Measurements from ENCODE around the gene ING4. TPM values are rescaled to one million over a fixed set of nuclear protein-coding genes. Genes with fewer than 3 reads are reported as not detected.

The ING4 gene
- total and polyA plus RNA-seq, 9 donors, result 45.9 to 59.9 (median 57.4) TPM

- Histone ChIP-seq H3K27ac (ENCODE audit: low read length) (peak within 1 kb of the TSS; percentile 98), H3K36me3 (ENCODE audit: control insufficient read depth, insufficient read depth, low read length) (peaks cover 3% of the 10 kb centered on the region), H3K4me3 (ENCODE audit: low read length) (peak within 1 kb of the TSS; percentile 83), H3K27me3 (ENCODE audit: control insufficient read depth, insufficient read depth, low read length) (no peaks in the 10 kb centered on the region), H3K4me1 (ENCODE audit: control insufficient read depth, insufficient read depth, low read length) (peaks cover 19% of the 10 kb centered on the region), H3K9me3 (replicated peaks; ENCODE audit: control insufficient read depth, low read depth, low read length) (no peaks in the 10 kb centered on the region)
- WGBS (ENCODE audit: insufficient coverage), result 1% methylated on average over 34 of the region's 72 CpGs
- DNase-seq, result peak; percentile 100
Observed at GRCh38 chr12:6688999-6689882, 26.3 kb upstream of the ING4 start, which contains the start of gene ZNF384. TSS of gene ZNF384 (minus strand) at chr12:6689375. CDS start at chr12:6679520, 9,855 bp downstream.

- H3K9me3 ChIP-seq (replicated peaks; ENCODE audit: control insufficient read depth, low read depth, low read length), result no peaks in the 10 kb centered on the region
- WGBS (ENCODE audit: insufficient coverage), result 0% methylated on average over 8 of the region's 13 CpGs
- peak overlapping the region; percentile 83 for H3K4me3 ChIP-seq (ENCODE audit: low read length)
- DNase-seq, result no peak
- peaks cover 4% of the 10 kb centered on the region for H3K36me3 ChIP-seq (ENCODE audit: control insufficient read depth, insufficient read depth, low read length)
- no peaks in the 10 kb centered on the region for H3K27me3 ChIP-seq (ENCODE audit: control insufficient read depth, insufficient read depth, low read length)
- peaks cover 19% of the 10 kb centered on the region for H3K4me1 ChIP-seq (ENCODE audit: control insufficient read depth, insufficient read depth, low read length)
- H3K27ac ChIP-seq (ENCODE audit: low read length), result peak overlapping the region; percentile 98
Observed at GRCh38 chr12:6688543-6688998, 25.7 kb upstream of the ING4 start.

- WGBS (ENCODE audit: insufficient coverage), result no CpG with 5 or more reads among the region's 3 CpGs
- H3K9me3 ChIP-seq (replicated peaks; ENCODE audit: control insufficient read depth, low read depth, low read length), result no peaks in the 10 kb centered on the region
- DNase-seq, result no peak
- H3K27ac ChIP-seq (ENCODE audit: low read length), result no peak overlapping the region
- H3K4me1 ChIP-seq (ENCODE audit: control insufficient read depth, insufficient read depth, low read length), result peaks cover 19% of the 10 kb centered on the region
- peaks cover 20% of the 10 kb centered on the region for H3K36me3 ChIP-seq (ENCODE audit: control insufficient read depth, insufficient read depth, low read length)
- H3K27me3 ChIP-seq (ENCODE audit: control insufficient read depth, insufficient read depth, low read length), result no peaks in the 10 kb centered on the region
- H3K4me3 ChIP-seq (ENCODE audit: low read length), result no peak overlapping the region
Observed at GRCh38 chr12:6685814-6686213, 22.9 kb upstream of the ING4 start.

GRCh38 chr12:6684609-6685008 lies 21.7 kb upstream of the ING4 start:
- peaks cover 12% of the 10 kb centered on the region for H3K4me1 ChIP-seq (ENCODE audit: control insufficient read depth, insufficient read depth, low read length)
- H3K36me3 ChIP-seq (ENCODE audit: control insufficient read depth, insufficient read depth, low read length), result peaks cover 22% of the 10 kb centered on the region
- H3K9me3 ChIP-seq (replicated peaks; ENCODE audit: control insufficient read depth, low read depth, low read length), result no peaks in the 10 kb centered on the region
- H3K27ac ChIP-seq (ENCODE audit: low read length), result no peak overlapping the region
- DNase-seq, result no peak
- no peaks in the 10 kb centered on the region for H3K27me3 ChIP-seq (ENCODE audit: control insufficient read depth, insufficient read depth, low read length)
- no peak overlapping the region for H3K4me3 ChIP-seq (ENCODE audit: low read length)
- WGBS (ENCODE audit: insufficient coverage), result 80% methylated on average over 2 of the region's 6 CpGs

- no peak for DNase-seq
- no peak overlapping the region for H3K27ac ChIP-seq (ENCODE audit: low read length)
- WGBS (ENCODE audit: insufficient coverage), result 98% methylated on average over 4 of the region's 5 CpGs
- H3K4me1 ChIP-seq (ENCODE audit: control insufficient read depth, insufficient read depth, low read length), result no peaks in the 10 kb centered on the region
- H3K27me3 ChIP-seq (ENCODE audit: control insufficient read depth, insufficient read depth, low read length), result no peaks in the 10 kb centered on the region
- H3K36me3 ChIP-seq (ENCODE audit: control insufficient read depth, insufficient read depth, low read length), result peaks cover 77% of the 10 kb centered on the region
- no peaks in the 10 kb centered on the region for H3K9me3 ChIP-seq (replicated peaks; ENCODE audit: control insufficient read depth, low read depth, low read length)
- no peak overlapping the region for H3K4me3 ChIP-seq (ENCODE audit: low read length)
Observed at GRCh38 chr12:6676962-6677361, 14.0 kb upstream of the ING4 start.

DNA sequence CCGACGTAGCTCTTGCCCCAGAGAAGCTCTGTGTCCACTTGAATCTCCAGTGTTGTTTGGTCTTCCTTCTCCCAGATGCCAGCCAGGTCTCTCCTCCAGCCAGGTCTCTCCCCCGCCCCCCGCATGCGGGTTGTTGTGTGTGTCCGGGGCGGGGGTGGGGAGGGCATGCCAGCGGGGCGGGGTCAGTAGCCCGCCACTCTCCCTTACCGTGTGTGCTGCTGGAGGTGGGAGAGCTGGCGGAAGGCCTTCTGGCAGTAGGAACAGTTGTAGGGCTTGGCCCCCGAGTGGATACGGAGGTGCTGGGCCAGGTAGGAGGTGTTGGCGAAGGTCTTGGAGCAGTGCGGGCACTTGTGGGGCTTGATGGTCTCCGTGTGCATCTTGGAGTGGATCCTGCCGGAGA lies 9.2 kb upstream of the ING4 start:
- no peak overlapping the region for H3K4me3 ChIP-seq (ENCODE audit: low read length)

DNA sequence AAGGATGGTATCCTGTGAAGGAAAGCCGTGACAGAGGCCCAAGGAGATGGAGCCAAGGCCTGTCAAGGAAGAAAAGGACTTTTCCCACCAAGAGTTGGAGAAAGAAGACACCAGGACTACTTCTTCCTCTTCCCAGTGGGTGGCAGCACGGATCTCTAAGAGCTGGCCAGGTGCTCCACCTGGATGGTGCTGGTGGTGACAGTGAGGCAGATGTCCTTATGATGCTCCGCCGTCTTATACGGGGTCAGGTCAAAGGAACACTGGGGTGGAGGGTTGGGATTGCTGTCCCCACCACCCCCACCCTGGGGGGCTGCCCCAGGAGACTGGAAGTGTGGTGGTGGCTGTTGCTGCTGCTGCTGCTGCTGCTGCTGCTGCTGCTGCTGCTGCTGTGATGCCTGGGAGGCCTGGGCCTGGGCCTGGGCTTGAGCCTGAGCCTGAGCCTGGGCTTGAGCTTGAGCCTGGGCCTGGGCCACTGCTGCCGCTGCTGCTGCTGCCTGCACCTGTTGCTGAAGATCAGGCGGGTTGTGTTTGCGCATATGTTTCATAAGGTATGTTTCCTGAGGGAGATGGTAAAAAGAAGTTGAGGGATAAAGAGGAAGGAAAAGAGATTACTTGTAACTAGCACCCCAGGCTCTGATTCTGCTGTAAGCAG lies 4.8 kb upstream of the ING4 start:
- H3K27me3 ChIP-seq (ENCODE audit: control insufficient read depth, insufficient read depth, low read length), result no peaks in the 10 kb centered on the region
- H3K4me1 ChIP-seq (ENCODE audit: control insufficient read depth, insufficient read depth, low read length), result no peaks in the 10 kb centered on the region
- H3K36me3 ChIP-seq (ENCODE audit: control insufficient read depth, insufficient read depth, low read length), result peaks cover 59% of the 10 kb centered on the region
- WGBS (ENCODE audit: insufficient coverage), result 83% methylated on average over 4 of the region's 8 CpGs
- no peaks in the 10 kb centered on the region for H3K9me3 ChIP-seq (replicated peaks; ENCODE audit: control insufficient read depth, low read depth, low read length)
- H3K27ac ChIP-seq (ENCODE audit: low read length), result no peak overlapping the region
- no peak overlapping the region for H3K4me3 ChIP-seq (ENCODE audit: low read length)
- DNase-seq, result no peak

More for the DNA sequence above, 9.2 kb upstream of the ING4 start:
- H3K27ac ChIP-seq (ENCODE audit: low read length), result no peak overlapping the region
- no peak for DNase-seq
- WGBS (ENCODE audit: insufficient coverage), result 86% methylated on average over 14 of the region's 18 CpGs
- no peaks in the 10 kb centered on the region for H3K27me3 ChIP-seq (ENCODE audit: control insufficient read depth, insufficient read depth, low read length)
- H3K4me1 ChIP-seq (ENCODE audit: control insufficient read depth, insufficient read depth, low read length), result no peaks in the 10 kb centered on the region
- no peaks in the 10 kb centered on the region for H3K9me3 ChIP-seq (replicated peaks; ENCODE audit: control insufficient read depth, low read depth, low read length)
- peaks cover 86% of the 10 kb centered on the region for H3K36me3 ChIP-seq (ENCODE audit: control insufficient read depth, insufficient read depth, low read length)

DNA sequence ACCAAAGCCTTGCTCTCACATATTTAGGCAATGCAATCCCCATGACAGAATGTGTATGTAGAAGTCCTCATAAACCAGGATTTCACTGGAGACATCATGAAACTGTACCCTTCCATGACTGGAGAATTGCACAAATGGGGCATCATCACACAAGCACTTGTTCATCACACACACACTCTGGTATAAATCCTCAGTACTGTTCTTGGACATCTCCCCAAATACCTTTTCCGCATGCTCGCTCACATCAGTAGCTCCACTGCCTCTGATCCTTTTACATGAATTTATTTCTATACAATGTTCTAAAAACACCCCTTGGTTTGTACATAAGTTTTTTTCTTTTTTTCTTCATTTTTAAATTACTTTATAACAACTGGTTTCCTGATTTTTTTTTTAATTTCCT lies 3.3 kb upstream of the ING4 start:
- WGBS (ENCODE audit: insufficient coverage), result 100% methylated on average over 2 of the region's 2 CpGs
- peaks cover 44% of the 10 kb centered on the region for H3K36me3 ChIP-seq (ENCODE audit: control insufficient read depth, insufficient read depth, low read length)
- H3K27me3 ChIP-seq (ENCODE audit: control insufficient read depth, insufficient read depth, low read length), result no peaks in the 10 kb centered on the region
- H3K4me1 ChIP-seq (ENCODE audit: control insufficient read depth, insufficient read depth, low read length), result peaks cover 6% of the 10 kb centered on the region
- no peaks in the 10 kb centered on the region for H3K9me3 ChIP-seq (replicated peaks; ENCODE audit: control insufficient read depth, low read depth, low read length)
- no peak overlapping the region for H3K27ac ChIP-seq (ENCODE audit: low read length)
- H3K4me3 ChIP-seq (ENCODE audit: low read length), result no peak overlapping the region
- no peak for DNase-seq

GRCh38 chr12:6664902-6665301 lies 2.0 kb upstream of the ING4 start:
- Histone ChIP-seq H3K9me3 (replicated peaks; ENCODE audit: control insufficient read depth, low read depth, low read length) (no peaks in the 10 kb centered on the region), H3K4me3 (ENCODE audit: low read length) (no peak overlapping the region), H3K4me1 (ENCODE audit: control insufficient read depth, insufficient read depth, low read length) (peaks cover 6% of the 10 kb centered on the region), H3K27me3 (ENCODE audit: control insufficient read depth, insufficient read depth, low read length) (no peaks in the 10 kb centered on the region), H3K27ac (ENCODE audit: low read length) (no peak overlapping the region), H3K36me3 (ENCODE audit: control insufficient read depth, insufficient read depth, low read length) (peaks cover 32% of the 10 kb centered on the region)
- WGBS (ENCODE audit: insufficient coverage), result no CpG with 5 or more reads among the region's 2 CpGs
- DNase-seq, result no peak

DNA sequence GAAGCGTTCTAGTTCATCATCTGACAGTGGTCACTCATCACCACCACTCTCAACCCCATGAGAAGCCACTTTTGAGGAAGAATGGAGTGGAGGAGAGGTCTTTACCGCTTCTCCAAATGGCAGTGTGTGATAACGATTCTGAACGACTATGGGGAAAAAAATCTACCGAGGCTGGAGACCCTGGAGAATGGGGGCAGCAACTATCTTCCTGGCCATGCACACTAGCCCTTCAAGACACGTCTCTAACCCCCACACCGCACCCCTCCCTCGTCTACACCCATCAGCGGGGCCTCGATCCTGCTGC lies 365 bp downstream of the ING4 start:
- H3K4me3 ChIP-seq (ENCODE audit: low read length), result peak overlapping the region; percentile 61
- peaks cover 25% of the 10 kb centered on the region for H3K36me3 ChIP-seq (ENCODE audit: control insufficient read depth, insufficient read depth, low read length)
- 0% methylated on average over 8 of the region's 10 CpGs for whole genome bisulfite sequencing (ENCODE audit: insufficient coverage)
- H3K4me1 ChIP-seq (ENCODE audit: control insufficient read depth, insufficient read depth, low read length), result peaks cover 6% of the 10 kb centered on the region
- H3K9me3 ChIP-seq (replicated peaks; ENCODE audit: control insufficient read depth, low read depth, low read length), result no peaks in the 10 kb centered on the region
- DNase-seq, result no peak
- H3K27me3 ChIP-seq (ENCODE audit: control insufficient read depth, insufficient read depth, low read length), result no peaks in the 10 kb centered on the region
- peak overlapping the region; percentile 83 for H3K27ac ChIP-seq (ENCODE audit: low read length)

Data from muscle of leg (tissue), 11 donors.